Psoas muscle (tissue), 8 donors: Measurements from ENCODE around the gene KCNMA1. TPM values are rescaled to one million over a fixed set of nuclear protein-coding genes. Genes with fewer than 3 reads are reported as not detected.
A peak's percentile ranks its signal among the peaks of the same experiment; 100 is the strongest.

Experiments
- ATAC-seq, 4 donors: fragments of 200-7000 bp; cut with Tn5 transposase; one replicate each; pipeline ENCODE4 v1.9.1; 2020; ENCODE audit warnings: moderate library complexity in 3 of 4, mild to moderate bottlenecking in 2 of 4
- DNase-seq, 2 donors: peaks; one replicate each; pipeline ENCODE4 v3.0.0-alpha.2; 2020
- H3K27ac ChIP-seq: fragments of 200-600 bp; one replicate; pipeline ENCODE4 v1.8.0; 2022
- H3K27me3 ChIP-seq, 3 donors: fragments of 200-600 bp in 1 of 3; one replicate each; pipeline versions ENCODE4 v1.6.1 to v1.8.0; 2013 to 2022; ENCODE audit warnings: low read length in 2 of 3, mild to moderate bottlenecking in 2 of 3, moderate library complexity in 1 of 3; ENCODE audit not compliant: insufficient read depth in 3 of 3
- H3K36me3 ChIP-seq, 2 donors: fragments of 200-600 bp in 1 of 2; one replicate each; pipeline versions ENCODE4 v1.6.1 to v1.8.0; 2013 to 2022; ENCODE audit warnings: low read depth in 1 of 2, mild to moderate bottlenecking in 1 of 2, moderate library complexity in 1 of 2; ENCODE audit not compliant: insufficient read depth in 1 of 2
- H3K4me1 ChIP-seq: fragments of 200-600 bp; one replicate; pipeline ENCODE4 v1.8.0; 2022
- H3K4me3 ChIP-seq: fragments of 200-600 bp; one replicate; pipeline ENCODE4 v1.8.0; 2022; ENCODE audit warnings: mild to moderate bottlenecking
- H3K9me3 ChIP-seq: fragments of 200-600 bp; one replicate; pipeline ENCODE4 v1.8.0; 2022
- WGBS, 3 donors: extraction: QIAGEN DNeasy Blood & Tissue Kit; methylation state at CpG; one replicate each; pipeline versions ENCODE4 v1.1.6 to v1.1.7; 2013; 5-methylcytosine and 5-hydroxymethylcytosine counted together
- intact Hi-C, 2 donors: fragments of 100-400 bp; cut with DNase I; formaldehyde crosslinking; loops; one replicate each; pipeline versions ENCODE4 v1.11.0 to v1.14.2; 2022
- polyA plus RNA-seq, 3 donors: library from polyadenylated mRNA; stranded (reverse); fragments of 200-250 nt; gene quantifications; one replicate each; pipeline ENCODE4 v1.2.3, GENCODE V29; 2013
- total RNA-seq, 4 donors: library from RNA; stranded (reverse); fragmentation: NEBNext Ultra II Directional in 2 of 4; extraction: Animal tissue kit (Norgen Biotek cat#: 25700) in 2 of 4; gene quantifications; one replicate each; pipeline versions ENCODE4 v1.2.1 to v1.2.4, GENCODE V29; 2021 to 2023
- TF ChIP-seq, protein P1 (sequence below): fragments of 200-600 bp; IDR thresholded peaks from one replicate; pipeline ENCODE4 v1.8.0; 2022; ENCODE audit warnings: antibody characterized with exemption
- donor health status: healthy with polysubstance abuse.
- donor health status: DM: no; HTN: no; CAD: no; lungs with moderate emphysema.
- donor health status: Bipolar disorder and iron deficiency.
- donor health status: healthy.
- donor health status: DM: yes; HTN: yes; CAD: no.
- donor health status: DM: no; HTN: no; CAD: no.
- donor health status: DM: no; HTN: no; CAD: no.
- donor health status: DM: yes; HTN: yes; CAD: no.

KCNMA1 gene
- total and polyA plus RNA-seq, 7 donors, result 7.9 to 53.0 (median 41.9) TPM

DNA sequence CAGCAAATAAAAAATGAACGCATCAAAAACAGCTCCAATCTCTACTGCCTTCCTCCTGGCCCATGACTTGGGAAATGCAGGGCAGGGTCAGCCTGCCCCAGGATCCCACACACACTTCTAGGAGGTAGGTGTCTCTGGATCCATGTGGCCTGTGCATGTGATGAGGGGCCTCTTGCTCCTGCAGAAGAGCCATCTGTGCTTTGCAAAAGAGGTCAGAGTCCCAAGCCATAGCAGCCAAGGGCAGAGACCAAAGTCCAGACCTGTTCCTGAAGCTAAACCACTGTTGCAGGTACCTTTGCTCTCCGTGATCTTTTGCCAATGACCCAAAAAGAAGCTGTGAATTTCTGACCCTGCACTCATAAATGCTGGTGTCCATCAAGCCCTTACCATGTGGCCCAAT, 57.1 kb downstream of the KCNMA1 start:
- no peaks in the 10 kb centered on the region for H3K27me3 ChIP-seq
- TF ChIP-seq, protein P1, sequence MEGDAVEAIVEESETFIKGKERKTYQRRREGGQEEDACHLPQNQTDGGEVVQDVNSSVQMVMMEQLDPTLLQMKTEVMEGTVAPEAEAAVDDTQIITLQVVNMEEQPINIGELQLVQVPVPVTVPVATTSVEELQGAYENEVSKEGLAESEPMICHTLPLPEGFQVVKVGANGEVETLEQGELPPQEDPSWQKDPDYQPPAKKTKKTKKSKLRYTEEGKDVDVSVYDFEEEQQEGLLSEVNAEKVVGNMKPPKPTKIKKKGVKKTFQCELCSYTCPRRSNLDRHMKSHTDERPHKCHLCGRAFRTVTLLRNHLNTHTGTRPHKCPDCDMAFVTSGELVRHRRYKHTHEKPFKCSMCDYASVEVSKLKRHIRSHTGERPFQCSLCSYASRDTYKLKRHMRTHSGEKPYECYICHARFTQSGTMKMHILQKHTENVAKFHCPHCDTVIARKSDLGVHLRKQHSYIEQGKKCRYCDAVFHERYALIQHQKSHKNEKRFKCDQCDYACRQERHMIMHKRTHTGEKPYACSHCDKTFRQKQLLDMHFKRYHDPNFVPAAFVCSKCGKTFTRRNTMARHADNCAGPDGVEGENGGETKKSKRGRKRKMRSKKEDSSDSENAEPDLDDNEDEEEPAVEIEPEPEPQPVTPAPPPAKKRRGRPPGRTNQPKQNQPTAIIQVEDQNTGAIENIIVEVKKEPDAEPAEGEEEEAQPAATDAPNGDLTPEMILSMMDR, result no peak
- intact Hi-C loops, result no loop called here
- no peaks in the 10 kb centered on the region for H3K9me3 ChIP-seq
- H3K4me1 ChIP-seq, result peaks cover 31% of the 10 kb centered on the region
- no peak for ATAC-seq
- no peaks in the 10 kb centered on the region for H3K36me3 ChIP-seq
- DNase-seq, result no peak
- no peak overlapping the region for H3K27ac ChIP-seq
- 90 to 100% (median 96%) methylated on average over 2 of the region's 2 CpGs for WGBS, 3 donors
- no peak overlapping the region for H3K4me3 ChIP-seq

DNA sequence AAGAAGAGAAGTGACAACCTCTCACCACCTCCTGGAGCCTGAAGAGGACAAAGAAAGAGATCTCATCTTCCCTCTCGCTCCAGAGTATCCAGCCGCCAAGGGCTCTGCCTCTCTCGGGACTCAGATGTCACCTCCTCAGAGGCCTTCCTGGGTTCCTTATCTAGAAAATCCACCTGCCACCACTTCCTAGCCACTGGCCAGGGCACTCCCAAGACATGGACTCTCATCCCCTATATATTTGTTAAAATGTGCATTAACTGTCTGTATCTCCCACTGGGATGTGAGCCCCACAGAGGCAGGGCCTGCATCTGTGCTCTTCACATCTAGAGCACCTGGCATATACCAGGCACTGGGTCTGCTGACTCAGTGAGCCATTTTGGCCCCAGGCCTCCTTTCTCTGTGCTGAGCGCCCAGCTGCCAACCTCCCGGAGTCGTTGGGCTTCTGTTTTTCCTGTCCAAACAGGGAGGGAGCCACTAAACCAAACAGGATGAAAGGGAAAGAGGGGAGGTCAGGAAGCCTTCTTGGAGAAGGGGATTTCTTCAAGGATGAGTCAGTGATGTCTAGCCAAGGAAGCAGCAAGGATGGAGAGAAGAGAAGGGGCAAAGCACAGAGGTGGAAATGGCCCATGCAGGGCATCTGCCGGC, 58.9 kb downstream of the KCNMA1 start:
- Histone ChIP-seq H3K27me3 (no peaks in the 10 kb centered on the region), H3K9me3 (no peaks in the 10 kb centered on the region), H3K4me1 (peaks cover 31% of the 10 kb centered on the region), H3K36me3 (no peaks in the 10 kb centered on the region), H3K4me3 (no peak overlapping the region), H3K27ac (peak overlapping the region; percentile 69)
- intact Hi-C loops, result loop anchor here in 1 of 2 donors (5.0 kb wide), 1 partner anchor 91 kb away; no protein-coding TSS in a partner anchor
- DNase-seq, result no peak
- TF ChIP-seq, protein P1, result no peak
- 34 to 55% (median 42%) methylated on average over 7 of the region's 7 CpGs for WGBS, 3 donors
- peak in 3 of 4 donors; percentile 36 to 66 (median 64) for ATAC-seq

DNA sequence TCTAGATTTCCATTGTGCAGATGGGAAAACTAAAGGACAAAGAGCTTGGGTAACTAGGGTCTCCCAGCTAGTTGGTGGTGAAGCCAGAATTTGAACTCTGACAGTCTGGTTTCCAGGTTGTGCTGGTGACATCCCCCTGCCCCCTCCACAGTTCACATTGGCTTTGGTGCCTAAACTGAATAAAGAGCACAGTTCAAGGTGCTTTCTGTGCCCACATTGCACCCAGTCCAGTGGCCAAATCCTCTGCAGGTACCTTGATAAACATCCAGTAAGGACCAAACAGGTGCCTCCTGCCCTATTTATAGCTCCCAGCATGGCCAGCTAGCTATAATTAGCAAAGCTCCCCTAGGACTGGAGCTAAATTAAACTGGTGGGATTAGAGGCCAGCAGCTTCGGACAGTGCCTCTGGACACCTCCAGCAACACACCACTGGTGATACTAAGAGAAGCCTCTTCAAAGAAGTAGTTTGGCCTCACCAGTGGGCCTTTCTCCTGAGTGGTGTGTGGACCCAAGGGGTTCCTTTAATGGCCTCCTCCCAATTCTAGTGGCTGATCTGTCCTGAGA, 59.9 kb downstream of the KCNMA1 start:
- H3K36me3 ChIP-seq, result no peaks in the 10 kb centered on the region
- H3K27ac ChIP-seq, result peak overlapping the region; percentile 69
- DNase-seq, result no peak
- intact Hi-C loops, result loop anchor here in 1 of 2 donors (5.0 kb wide), 1 partner anchor 90 kb away; no protein-coding TSS in a partner anchor
- H3K4me3 ChIP-seq, result no peak overlapping the region
- peaks cover 26% of the 10 kb centered on the region for H3K4me1 ChIP-seq
- ATAC-seq, result peak; percentile 74 to 92 (median 92)
- TF ChIP-seq, protein P1, result no peak
- no peaks in the 10 kb centered on the region for H3K27me3 ChIP-seq
- H3K9me3 ChIP-seq, result no peaks in the 10 kb centered on the region
- 28 to 50% (median 43%) methylated on average over 1 of the region's 1 CpG for WGBS, 3 donors

DNA sequence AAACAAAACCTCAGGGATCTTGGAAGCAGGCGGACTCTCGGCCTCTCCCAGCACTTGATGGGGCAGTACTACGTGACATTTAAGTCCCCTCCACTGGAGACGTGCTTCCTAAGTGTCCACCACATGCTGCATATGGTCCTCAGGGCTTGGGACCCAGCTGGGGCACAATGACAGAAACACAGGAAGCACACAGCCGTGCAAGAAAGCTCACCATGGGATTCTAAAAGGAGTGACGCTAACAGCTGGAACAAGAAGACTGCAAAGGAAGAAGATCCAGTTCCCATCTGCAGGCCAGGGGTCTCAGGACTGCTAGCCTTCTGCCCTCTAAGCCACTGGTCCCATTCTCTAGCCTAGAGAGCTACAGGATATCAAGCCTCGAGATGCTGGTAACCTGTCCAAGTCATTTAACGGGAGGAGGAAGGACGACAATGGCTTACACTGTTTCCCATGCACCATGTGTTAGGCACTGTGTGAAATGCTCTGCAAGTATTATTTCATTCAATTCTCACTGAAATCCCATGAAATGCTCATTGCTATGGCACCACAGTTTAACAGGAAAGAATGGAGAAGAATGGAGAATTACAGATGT, 61.1 kb downstream of the KCNMA1 start:
- Histone ChIP-seq H3K27ac (no peak overlapping the region), H3K27me3 (no peaks in the 10 kb centered on the region), H3K36me3 (no peaks in the 10 kb centered on the region), H3K4me3 (no peak overlapping the region), H3K4me1 (peaks cover 31% of the 10 kb centered on the region), H3K9me3 (no peaks in the 10 kb centered on the region)
- WGBS, 3 donors, result 62 to 78% (median 67%) methylated on average over 9 of the region's 9 CpGs
- ATAC-seq, result no peak
- TF ChIP-seq, protein P1, result no peak
- intact Hi-C loops, result loop anchor here in 1 of 2 donors (5.0 kb wide), 1 partner anchor 89 kb away; no protein-coding TSS in a partner anchor
- no peak for DNase-seq
